H9 (cell line): ENCODE measurements around the gene PTPRK. TPM values are rescaled to one million over a fixed set of nuclear protein-coding genes. Genes with fewer than 3 reads are reported as not detected.

Source experiments
- DNase-seq: peaks from one replicate; pipeline ENCODE4 v3.0.0-alpha.2; 2017
- H2AFZ ChIP-seq: one replicate; pipeline ENCODE4 v1.6.1; 2013; ENCODE audit warnings: mild to moderate bottlenecking, low read length, control low read depth, moderate library complexity
- H2AK5ac ChIP-seq: 2 replicates; pipeline ENCODE4 v1.6.1; 2013; ENCODE audit warnings: low read length, control low read depth, mixed read lengths; ENCODE audit not compliant: insufficient read length
- H2BK120ac ChIP-seq: one replicate; pipeline ENCODE4 v1.6.1; 2013; ENCODE audit warnings: low read depth, mild to moderate bottlenecking, low read length, control low read depth, inconsistent platforms; ENCODE audit not compliant: poor library complexity, severe bottlenecking
- H2BK12ac ChIP-seq: 2 replicates; pipeline ENCODE4 v1.6.1; 2013; ENCODE audit warnings: low read length, control low read depth, mixed read lengths, low read depth; ENCODE audit not compliant: insufficient read length
- H2BK15ac ChIP-seq: 2 replicates; pipeline ENCODE4 v1.6.1; 2013; ENCODE audit warnings: low read depth, low read length, control low read depth
- H2BK20ac ChIP-seq: one replicate; pipeline ENCODE4 v1.6.1; 2013; ENCODE audit warnings: low read depth, mild to moderate bottlenecking, low read length, control low read depth, inconsistent platforms; ENCODE audit not compliant: poor library complexity, severe bottlenecking
- H2BK5ac ChIP-seq: 2 replicates; pipeline ENCODE4 v1.6.1; 2013; ENCODE audit warnings: low read length, control low read depth, mixed read lengths; ENCODE audit not compliant: insufficient read length
- H3K14ac ChIP-seq: 2 replicates; pipeline ENCODE4 v1.6.1; 2013; ENCODE audit warnings: low read length, control low read depth; ENCODE audit not compliant: insufficient read depth
- H3K18ac ChIP-seq: 2 replicates; pipeline ENCODE4 v1.6.1; 2013; ENCODE audit warnings: low read depth, mild to moderate bottlenecking, mixed read lengths, low read length, control low read depth; ENCODE audit not compliant: insufficient read length
- H3K23ac ChIP-seq: 2 replicates; pipeline ENCODE4 v1.6.1; 2013; ENCODE audit warnings: low read length, control low read depth, mixed read lengths, low read depth; ENCODE audit not compliant: insufficient read length
- H3K23me2 ChIP-seq: 2 replicates; pipeline ENCODE4 v1.6.1; 2013; ENCODE audit warnings: low read depth, mild to moderate bottlenecking, mixed read lengths, low read length, control low read depth; ENCODE audit not compliant: insufficient read length, poor library complexity, severe bottlenecking
- H3K27ac ChIP-seq: 2 replicates; pipeline ENCODE4 v1.5.1; 2013; ENCODE audit warnings: low read length, control low read depth, mixed read lengths, low read depth; ENCODE audit not compliant: insufficient read length
- H3K27me3 ChIP-seq: 2 replicates; pipeline ENCODE4 v1.6.1; 2013; ENCODE audit warnings: low read length, control low read depth, inconsistent platforms; ENCODE audit not compliant: insufficient read depth
- H3K4ac ChIP-seq: 2 replicates; pipeline ENCODE4 v1.6.1; 2013; ENCODE audit warnings: low read depth, mild to moderate bottlenecking, control low read depth, inconsistent platforms, low read length, moderate library complexity
- H3K4me1 ChIP-seq: 2 replicates; pipeline ENCODE4 v1.6.1; 2013; ENCODE audit warnings: low read length, control low read depth, inconsistent platforms; ENCODE audit not compliant: insufficient read depth
- H3K4me2 ChIP-seq: 2 replicates; pipeline ENCODE4 v1.6.1; 2013; ENCODE audit warnings: low read length, control low read depth, mixed read lengths; ENCODE audit not compliant: insufficient read length, insufficient read depth
- H3K56ac ChIP-seq: 2 replicates; pipeline ENCODE4 v1.6.1; 2013; ENCODE audit warnings: low read depth, mild to moderate bottlenecking, mixed read lengths, low read length, control low read depth; ENCODE audit not compliant: insufficient read length
- H3K79me1 ChIP-seq: 2 replicates; pipeline ENCODE4 v1.6.1; 2013; ENCODE audit warnings: low read depth, mild to moderate bottlenecking, moderate library complexity, low read length, control low read depth, inconsistent platforms; ENCODE audit not compliant: insufficient read depth, poor library complexity, severe bottlenecking
- H3K79me2 ChIP-seq: 2 replicates; pipeline ENCODE4 v1.6.1; 2013; ENCODE audit warnings: low read length, control low read depth, inconsistent platforms; ENCODE audit not compliant: insufficient read depth
- H3K9ac ChIP-seq: 2 replicates; pipeline ENCODE4 v1.6.1; 2013; ENCODE audit warnings: low read length, control low read depth, mixed read lengths; ENCODE audit not compliant: insufficient read length; ENCODE audit errors: extremely low read depth
- H3K9me3 ChIP-seq: one replicate; pipeline ENCODE4 v1.6.1; 2013; ENCODE audit warnings: low read depth, low read length, inconsistent platforms; ENCODE audit not compliant: control insufficient read depth
- H3T11ph ChIP-seq: one replicate; pipeline ENCODE4 v1.6.1; 2013; ENCODE audit warnings: mild to moderate bottlenecking, low read length, control low read depth, inconsistent platforms
- H4K20me1 ChIP-seq: one replicate; pipeline ENCODE4 v1.6.1; 2013; ENCODE audit not compliant: control insufficient read depth, insufficient read length, insufficient read depth
- H4K5ac ChIP-seq: 2 replicates; pipeline ENCODE4 v1.6.1; 2013; ENCODE audit warnings: low read depth, mild to moderate bottlenecking, mixed read lengths, low read length, control low read depth; ENCODE audit not compliant: insufficient read length
- H4K8ac ChIP-seq: replicated peaks from 2 replicates; pipeline ENCODE4 v1.6.1; 2013; ENCODE audit warnings: low read length, control low read depth, mixed read lengths, low read depth; ENCODE audit not compliant: insufficient read length
- H4K91ac ChIP-seq: 2 replicates; pipeline ENCODE4 v1.6.1; 2013; ENCODE audit warnings: low read depth, mild to moderate bottlenecking, moderate library complexity, mixed read lengths, low read length, control low read depth; ENCODE audit not compliant: insufficient read length
- H3K27ac Mint-ChIP-seq, 3 experiments: 2 replicates in 2 of 3; 3 replicates in 1 of 3; pipeline ENCODE4 v1.8.0; 2020 to 2021; ENCODE audit warnings: mixed read lengths in 3 of 3, mild to moderate bottlenecking in 1 of 3, moderate library complexity in 1 of 3
- H3K27me3 Mint-ChIP-seq: 2 replicates; pipeline ENCODE4 v1.8.0; 2021; ENCODE audit warnings: low read depth, mild to moderate bottlenecking, moderate library complexity, mixed read lengths
- H3K36me3 Mint-ChIP-seq, 3 experiments: 2 replicates in 2 of 3; 3 replicates in 1 of 3; pipeline ENCODE4 v1.8.0; 2020 to 2021; ENCODE audit warnings: low read depth in 3 of 3, mixed read lengths in 3 of 3; ENCODE audit not compliant: insufficient read depth in 1 of 3
- H3K4me1 Mint-ChIP-seq, 2 experiments: 2 replicates each; pipeline ENCODE4 v1.8.0; 2020; ENCODE audit warnings: mixed read lengths in 2 of 2
- H3K4me3 Mint-ChIP-seq, 2 experiments: 2 replicates in 1 of 2; 3 replicates in 1 of 2; pipeline ENCODE4 v1.8.0; 2020 to 2021; ENCODE audit warnings: mild to moderate bottlenecking in 2 of 2, mixed read lengths in 2 of 2, moderate library complexity in 1 of 2
- H3K9me3 Mint-ChIP-seq, 2 experiments: 2 replicates in 1 of 2; 3 replicates in 1 of 2; pipeline ENCODE4 v1.8.0; 2020; ENCODE audit warnings: mild to moderate bottlenecking in 2 of 2, mixed read lengths in 2 of 2, moderate library complexity in 1 of 2
- WGBS: extraction: QIAGEN DNeasy Blood & Tissue Kit; methylation state at CpG from one replicate; pipeline ENCODE4 v1.1.7; 2013; ENCODE audit warnings: missing lambda C conversion rate, low lambda C conversion rate, mixed read lengths; ENCODE audit not compliant: insufficient read length; ENCODE audit errors: extremely low coverage; 5-methylcytosine and 5-hydroxymethylcytosine counted together
- total RNA-seq: library from RNA; stranded (reverse); gene quantifications from 2 replicates; pipeline ENCODE4 v1.2.1, GENCODE V29; 2021
- TF ChIP-seq, protein P1 (sequence below): fragments of 200-600 bp; sonication (generic); conservative IDR thresholded peaks from 3 replicates; pipeline ENCODE4 v1.8.0; 2021; ENCODE audit warnings: antibody characterized with exemption, mild to moderate bottlenecking

The PTPRK gene
- total RNA-seq, 1 experiment from 2014 or later: 47.9 TPM

DNA sequence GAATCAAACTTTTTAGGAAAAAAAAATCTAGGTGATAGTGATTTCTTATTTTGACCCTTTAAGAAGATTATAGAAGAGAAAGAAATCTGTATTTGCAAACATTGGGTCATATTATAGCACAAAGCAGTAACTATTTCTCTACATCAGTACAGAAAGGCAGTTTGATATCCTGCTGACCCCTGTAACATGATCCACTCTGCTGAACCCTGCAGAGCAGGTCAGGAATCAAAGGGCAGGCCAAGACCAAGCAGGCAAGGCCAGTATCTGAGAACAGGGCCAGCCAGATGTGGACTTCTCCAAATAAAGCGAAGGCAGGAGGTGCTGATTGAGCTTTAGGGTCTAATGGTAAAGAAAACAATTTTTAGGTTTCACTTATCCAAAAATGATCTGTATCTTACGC, 239.4 kb downstream of the PTPRK start:
- DNase-seq: peak; percentile 58
- Histone ChIP-seq H3K9ac (no peak overlapping the region), H2BK15ac (no peak overlapping the region), H4K5ac (no peak overlapping the region), H3K18ac (no peak overlapping the region), H3K56ac (no peak overlapping the region), H3K27ac (no peak overlapping the region), H3K23me2 (no peaks in the 10 kb centered on the region), H3K23ac (no peak overlapping the region), H3K79me2 (no peaks in the 10 kb centered on the region), H2BK20ac (no peak overlapping the region), H3K79me1 (peaks cover 2% of the 10 kb centered on the region), H3K9me3 (no peaks in the 10 kb centered on the region), H4K91ac (no peak overlapping the region), H3K14ac (no peak overlapping the region), H2BK120ac (no peak overlapping the region), H3K4me2 (no peak overlapping the region), H3T11ph (no peak overlapping the region), H2BK5ac (no peak overlapping the region), H3K4me1 (peaks cover 13% of the 10 kb centered on the region; the same call in 1 of the 2 replicates), H3K4ac (no peak overlapping the region), H4K8ac (no peak overlapping the region), H2BK12ac (no peak overlapping the region), H4K20me1 (no peaks in the 10 kb centered on the region), H3K27me3 (no peaks in the 10 kb centered on the region), H2AFZ (no peak overlapping the region), H2AK5ac (no peak overlapping the region)
- Mint-ChIP-seq H3K9me3 (no peaks in the 10 kb centered on the region), H3K4me3 (peak overlapping the region in 1 of 2 experiments; percentile 12; a peak in 1 of 5 replicates), H3K36me3 (no peaks in the 10 kb centered on the region; a peak in 1 of 7 replicates), H3K4me1 (peaks cover 35 to 49% of the 10 kb centered on the region in 2 experiments), H3K27me3 (no peaks in the 10 kb centered on the region), H3K27ac (peak overlapping the region in 1 of 3 experiments; percentile 24; a peak in 1 of 7 replicates)
- TF ChIP-seq, protein P1, sequence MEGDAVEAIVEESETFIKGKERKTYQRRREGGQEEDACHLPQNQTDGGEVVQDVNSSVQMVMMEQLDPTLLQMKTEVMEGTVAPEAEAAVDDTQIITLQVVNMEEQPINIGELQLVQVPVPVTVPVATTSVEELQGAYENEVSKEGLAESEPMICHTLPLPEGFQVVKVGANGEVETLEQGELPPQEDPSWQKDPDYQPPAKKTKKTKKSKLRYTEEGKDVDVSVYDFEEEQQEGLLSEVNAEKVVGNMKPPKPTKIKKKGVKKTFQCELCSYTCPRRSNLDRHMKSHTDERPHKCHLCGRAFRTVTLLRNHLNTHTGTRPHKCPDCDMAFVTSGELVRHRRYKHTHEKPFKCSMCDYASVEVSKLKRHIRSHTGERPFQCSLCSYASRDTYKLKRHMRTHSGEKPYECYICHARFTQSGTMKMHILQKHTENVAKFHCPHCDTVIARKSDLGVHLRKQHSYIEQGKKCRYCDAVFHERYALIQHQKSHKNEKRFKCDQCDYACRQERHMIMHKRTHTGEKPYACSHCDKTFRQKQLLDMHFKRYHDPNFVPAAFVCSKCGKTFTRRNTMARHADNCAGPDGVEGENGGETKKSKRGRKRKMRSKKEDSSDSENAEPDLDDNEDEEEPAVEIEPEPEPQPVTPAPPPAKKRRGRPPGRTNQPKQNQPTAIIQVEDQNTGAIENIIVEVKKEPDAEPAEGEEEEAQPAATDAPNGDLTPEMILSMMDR: no peak
- no CpG with 5 or more reads among the region's 2 CpGs for WGBS
